ENCODE data around the gene PPM1L.

Gene PPM1L

DNA sequence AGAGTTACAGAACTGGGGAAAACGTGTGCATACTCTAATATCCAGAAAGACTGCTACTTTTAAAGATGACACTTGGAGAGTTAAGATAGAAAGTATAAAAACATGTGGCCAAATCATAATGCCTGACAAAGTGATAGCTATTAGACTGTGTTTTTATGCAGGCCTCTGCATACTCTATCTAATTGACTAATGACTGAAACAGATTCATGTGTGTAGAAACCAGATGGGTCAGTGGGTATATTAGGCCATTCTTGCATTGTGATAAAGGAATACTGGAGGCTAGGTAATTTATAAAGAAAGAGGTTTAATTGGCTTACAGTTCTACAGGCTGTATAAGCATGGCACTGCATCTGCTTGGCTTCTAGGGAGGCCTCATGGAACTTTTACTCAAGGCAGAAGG is 71.5 kb downstream of the PPM1L start:
- Histone ChIP-seq H3K14ac (ENCODE audit: low read length in 2 of 2) (no peak overlapping the region), H3K9me3 (ENCODE audit: control insufficient read depth, low read length) (no peaks in the 10 kb centered on the region), H2BK12ac (ENCODE audit: low read length in 2 of 2) (no peak overlapping the region), H3K23ac (ENCODE audit: low read length in 2 of 2) (no peak overlapping the region), H3K27ac (ENCODE audit: low read length, poor library complexity, severe bottlenecking) (no peak overlapping the region), H4K91ac (ENCODE audit: low read length) (no peak overlapping the region), H3K4me3 (ENCODE audit: insufficient read depth in 1 of 2, low read depth in 1 of 2, low read length in 2 of 2) (no peak overlapping the region), H3K4ac (ENCODE audit: low read depth in 1 of 2, low read length in 2 of 2) (no peak overlapping the region), H2BK15ac (ENCODE audit: low read depth, poor library complexity, severe bottlenecking) (no peak overlapping the region), H2AFZ (ENCODE audit: low read depth, low read length) (no peak overlapping the region), H3K18ac (ENCODE audit: low read depth in 1 of 2, low read length in 2 of 2) (no peak overlapping the region), H2BK120ac (ENCODE audit: low read depth, low read length) (no peak overlapping the region), H3K4me1 (ENCODE audit: control insufficient read depth, insufficient read depth, low read depth, low read length) (no peaks in the 10 kb centered on the region), H3K9ac (ENCODE audit: low read length) (no peak overlapping the region), H3K79me1 (replicated peaks; ENCODE audit: low read length, poor library complexity, severe bottlenecking) (no peaks in the 10 kb centered on the region), H3K36me3 (ENCODE audit: control insufficient read depth in 1 of 2, insufficient read depth in 2 of 2, low read depth in 1 of 2, low read length in 2 of 2) (no peaks in the 10 kb centered on the region), H3K27me3 (ENCODE audit: control insufficient read depth in 1 of 2, insufficient read depth in 1 of 2, low read length in 2 of 2) (no peaks in the 10 kb centered on the region), H4K8ac (ENCODE audit: low read length) (no peak overlapping the region), H3K4me2 (ENCODE audit: low read length, poor library complexity, severe bottlenecking) (no peak overlapping the region), H2AK5ac (ENCODE audit: low read length, severe bottlenecking) (no peak overlapping the region), H2BK5ac (ENCODE audit: low read depth, low read length, poor library complexity, severe bottlenecking) (no peak overlapping the region)
- no CpG with 5 or more reads among the region's 1 CpG for WGBS
- no peak for DNase-seq

DNA sequence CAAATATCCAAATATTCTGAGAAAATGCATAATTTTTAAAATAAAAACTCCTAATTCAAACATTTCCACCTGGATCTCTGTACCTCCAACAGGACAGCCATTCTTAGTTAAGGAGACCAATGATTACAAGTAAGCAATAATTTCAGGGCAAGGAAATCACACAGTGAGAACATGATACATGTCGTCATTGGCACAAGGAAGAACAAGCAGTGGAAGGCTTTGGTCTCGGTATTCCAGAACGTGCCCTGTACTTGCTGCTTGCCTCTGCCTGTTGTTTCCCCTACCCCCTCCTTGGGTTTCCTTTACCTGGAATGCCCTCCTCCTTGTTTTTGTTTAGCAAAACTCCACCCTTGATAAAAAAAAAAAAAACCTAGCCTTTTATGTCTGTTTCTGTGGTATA is 72.8 kb downstream of the PPM1L start:
- H3K4me1 ChIP-seq (ENCODE audit: control insufficient read depth, insufficient read depth, low read depth, low read length): no peaks in the 10 kb centered on the region
- no peak overlapping the region for H4K91ac ChIP-seq (ENCODE audit: low read length)
- H2AFZ ChIP-seq (ENCODE audit: low read depth, low read length): no peak overlapping the region
- H3K4ac ChIP-seq (ENCODE audit: low read depth in 1 of 2, low read length in 2 of 2): no peak overlapping the region
- no peak overlapping the region for H3K18ac ChIP-seq (ENCODE audit: low read depth in 1 of 2, low read length in 2 of 2)
- H3K27me3 ChIP-seq (ENCODE audit: control insufficient read depth in 1 of 2, insufficient read depth in 1 of 2, low read length in 2 of 2): no peaks in the 10 kb centered on the region
- no peak overlapping the region for H3K9ac ChIP-seq (ENCODE audit: low read length)
- H3K79me1 ChIP-seq (replicated peaks; ENCODE audit: low read length, poor library complexity, severe bottlenecking): no peaks in the 10 kb centered on the region
- no peak overlapping the region for H2BK5ac ChIP-seq (ENCODE audit: low read depth, low read length, poor library complexity, severe bottlenecking)
- no peak overlapping the region for H3K4me3 ChIP-seq (ENCODE audit: insufficient read depth in 1 of 2, low read depth in 1 of 2, low read length in 2 of 2)
- H3K23ac ChIP-seq (ENCODE audit: low read length in 2 of 2): no peak overlapping the region
- no peak overlapping the region for H3K27ac ChIP-seq (ENCODE audit: low read length, poor library complexity, severe bottlenecking)
- no peak overlapping the region for H2AK5ac ChIP-seq (ENCODE audit: low read length, severe bottlenecking)
- no peak overlapping the region for H3K14ac ChIP-seq (ENCODE audit: low read length in 2 of 2)
- no peak overlapping the region for H2BK120ac ChIP-seq (ENCODE audit: low read depth, low read length)
- no peak for DNase-seq
- no peak overlapping the region for H4K8ac ChIP-seq (ENCODE audit: low read length)
- 91% methylated on average over 3 of the region's 3 CpGs for WGBS
- H3K36me3 ChIP-seq (ENCODE audit: control insufficient read depth in 1 of 2, insufficient read depth in 2 of 2, low read depth in 1 of 2, low read length in 2 of 2): no peaks in the 10 kb centered on the region
- no peaks in the 10 kb centered on the region for H3K9me3 ChIP-seq (ENCODE audit: control insufficient read depth, low read length)
- H2BK15ac ChIP-seq (ENCODE audit: low read depth, poor library complexity, severe bottlenecking): no peak overlapping the region
- H2BK12ac ChIP-seq (ENCODE audit: low read length in 2 of 2): no peak overlapping the region
- H3K4me2 ChIP-seq (ENCODE audit: low read length, poor library complexity, severe bottlenecking): no peak overlapping the region

DNA sequence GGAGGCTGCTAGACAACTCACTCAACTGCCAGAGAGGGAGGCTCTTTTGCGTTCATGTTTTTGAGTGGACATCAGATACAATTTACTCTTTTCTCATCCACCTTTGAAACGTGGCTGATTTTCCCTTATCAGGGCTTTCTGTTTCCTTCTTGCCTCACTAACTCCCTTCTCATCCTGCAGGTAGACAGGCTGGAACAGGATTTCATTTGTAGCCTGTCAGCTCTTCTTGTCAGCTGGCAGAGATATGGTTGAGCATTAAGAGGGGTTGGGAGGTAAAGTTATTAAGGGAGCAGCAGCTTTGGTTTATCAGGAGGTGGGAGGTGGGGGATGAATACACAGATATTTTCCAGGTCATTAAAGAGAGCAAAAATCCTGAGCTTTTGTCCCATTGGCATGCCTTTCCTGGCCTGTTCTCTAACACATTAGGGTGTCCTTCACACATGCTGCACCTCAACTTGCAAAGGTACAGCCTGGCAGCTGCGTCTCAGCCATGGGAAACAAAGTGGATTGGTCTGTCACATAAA is 73.5 kb downstream of the PPM1L start:
- Histone ChIP-seq H3K4ac (ENCODE audit: low read depth in 1 of 2, low read length in 2 of 2) (no peak overlapping the region), H4K8ac (ENCODE audit: low read length) (no peak overlapping the region), H2BK5ac (ENCODE audit: low read depth, low read length, poor library complexity, severe bottlenecking) (no peak overlapping the region), H3K79me1 (replicated peaks; ENCODE audit: low read length, poor library complexity, severe bottlenecking) (no peaks in the 10 kb centered on the region), H3K27me3 (ENCODE audit: control insufficient read depth in 1 of 2, insufficient read depth in 1 of 2, low read length in 2 of 2) (no peaks in the 10 kb centered on the region), H3K9me3 (ENCODE audit: control insufficient read depth, low read length) (no peaks in the 10 kb centered on the region), H2BK120ac (ENCODE audit: low read depth, low read length) (no peak overlapping the region), H2AK5ac (ENCODE audit: low read length, severe bottlenecking) (no peak overlapping the region), H2BK15ac (ENCODE audit: low read depth, poor library complexity, severe bottlenecking) (no peak overlapping the region), H4K91ac (ENCODE audit: low read length) (no peak overlapping the region), H3K9ac (ENCODE audit: low read length) (no peak overlapping the region), H3K18ac (ENCODE audit: low read depth in 1 of 2, low read length in 2 of 2) (no peak overlapping the region), H3K27ac (ENCODE audit: low read length, poor library complexity, severe bottlenecking) (no peak overlapping the region), H3K4me3 (ENCODE audit: insufficient read depth in 1 of 2, low read depth in 1 of 2, low read length in 2 of 2) (no peak overlapping the region), H2BK12ac (ENCODE audit: low read length in 2 of 2) (no peak overlapping the region), H2AFZ (ENCODE audit: low read depth, low read length) (no peak overlapping the region), H3K4me2 (ENCODE audit: low read length, poor library complexity, severe bottlenecking) (no peak overlapping the region), H3K23ac (ENCODE audit: low read length in 2 of 2) (no peak overlapping the region), H3K36me3 (ENCODE audit: control insufficient read depth in 1 of 2, insufficient read depth in 2 of 2, low read depth in 1 of 2, low read length in 2 of 2) (no peaks in the 10 kb centered on the region), H3K14ac (ENCODE audit: low read length in 2 of 2) (no peak overlapping the region), H3K4me1 (ENCODE audit: control insufficient read depth, insufficient read depth, low read depth, low read length) (no peaks in the 10 kb centered on the region)
- no peak for DNase-seq
- WGBS: 60% methylated on average over 3 of the region's 3 CpGs

DNA sequence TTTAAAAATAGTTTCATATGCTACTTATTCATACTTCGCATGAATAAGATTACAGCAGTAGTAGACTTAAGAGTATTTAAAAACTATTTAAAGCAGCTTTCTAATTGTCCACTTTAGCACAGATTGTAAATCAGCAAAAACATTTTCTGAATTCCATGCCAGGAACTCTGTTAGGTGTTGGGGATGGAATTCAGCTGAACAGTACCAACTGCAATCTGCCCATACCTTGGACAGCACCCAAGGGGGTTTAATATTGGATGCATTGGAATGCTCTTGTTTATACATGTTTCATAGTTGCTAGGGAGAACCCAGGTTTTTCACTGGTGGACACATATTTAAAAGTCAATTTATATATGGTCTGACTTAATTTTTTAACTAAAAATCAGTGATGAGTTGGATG is 74.8 kb downstream of the PPM1L start:
- no peak overlapping the region for H2BK12ac ChIP-seq (ENCODE audit: low read length in 2 of 2)
- H3K27me3 ChIP-seq (ENCODE audit: control insufficient read depth in 1 of 2, insufficient read depth in 1 of 2, low read length in 2 of 2): no peaks in the 10 kb centered on the region
- no peak overlapping the region for H2BK120ac ChIP-seq (ENCODE audit: low read depth, low read length)
- H4K8ac ChIP-seq (ENCODE audit: low read length): no peak overlapping the region
- no peak overlapping the region for H2AK5ac ChIP-seq (ENCODE audit: low read length, severe bottlenecking)
- H2AFZ ChIP-seq (ENCODE audit: low read depth, low read length): no peak overlapping the region
- no peak overlapping the region for H3K4me2 ChIP-seq (ENCODE audit: low read length, poor library complexity, severe bottlenecking)
- H3K14ac ChIP-seq (ENCODE audit: low read length in 2 of 2): no peak overlapping the region
- H3K23ac ChIP-seq (ENCODE audit: low read length in 2 of 2): no peak overlapping the region
- DNase-seq: peak; percentile 1
- no peak overlapping the region for H3K27ac ChIP-seq (ENCODE audit: low read length, poor library complexity, severe bottlenecking)
- H3K4me3 ChIP-seq (ENCODE audit: insufficient read depth in 1 of 2, low read depth in 1 of 2, low read length in 2 of 2): no peak overlapping the region
- no peak overlapping the region for H3K4ac ChIP-seq (ENCODE audit: low read depth in 1 of 2, low read length in 2 of 2)
- no peaks in the 10 kb centered on the region for H3K79me1 ChIP-seq (replicated peaks; ENCODE audit: low read length, poor library complexity, severe bottlenecking)
- no peaks in the 10 kb centered on the region for H3K36me3 ChIP-seq (ENCODE audit: control insufficient read depth in 1 of 2, insufficient read depth in 2 of 2, low read depth in 1 of 2, low read length in 2 of 2)
- no peaks in the 10 kb centered on the region for H3K9me3 ChIP-seq (ENCODE audit: control insufficient read depth, low read length)
- no CpG with 5 or more reads among the region's 1 CpG for WGBS
- no peak overlapping the region for H2BK5ac ChIP-seq (ENCODE audit: low read depth, low read length, poor library complexity, severe bottlenecking)
- no peak overlapping the region for H4K91ac ChIP-seq (ENCODE audit: low read length)
- H3K4me1 ChIP-seq (ENCODE audit: control insufficient read depth, insufficient read depth, low read depth, low read length): no peaks in the 10 kb centered on the region
- H3K9ac ChIP-seq (ENCODE audit: low read length): no peak overlapping the region
- no peak overlapping the region for H3K18ac ChIP-seq (ENCODE audit: low read depth in 1 of 2, low read length in 2 of 2)
- no peak overlapping the region for H2BK15ac ChIP-seq (ENCODE audit: low read depth, poor library complexity, severe bottlenecking)

All from mesenchymal stem cell (in vitro differentiated cells and primary cell).